Type B pancreatic cell (in vitro differentiated cells): ENCODE data around the gene CAMTA1. TPM values are rescaled to one million over a fixed set of nuclear protein-coding genes. Genes with fewer than 3 reads are reported as not detected.
A peak's percentile ranks its signal among the peaks of the same experiment; 100 is the strongest.

Experiments used
- DNase-seq: peaks from one replicate; pipeline ENCODE4 v3.0.0; 2021; ENCODE audit warnings: mixed read lengths; ENCODE audit not compliant: unreplicated experiment; ENCODE audit errors: extremely low spot score
- H3K27ac Mint-ChIP-seq: 2 replicates; pipeline ENCODE4 v1.8.0; 2021; ENCODE audit warnings: mild to moderate bottlenecking, mixed read lengths
- H3K27me3 Mint-ChIP-seq: 2 replicates; pipeline ENCODE4 v1.8.0; 2021; ENCODE audit warnings: mixed read lengths
- H3K36me3 Mint-ChIP-seq: 2 replicates; pipeline ENCODE4 v1.8.0; 2021; ENCODE audit warnings: mixed read lengths
- H3K4me1 Mint-ChIP-seq: one replicate; pipeline ENCODE4 v1.8.0; 2021; ENCODE audit warnings: mixed read lengths; ENCODE audit not compliant: unreplicated experiment
- H3K4me3 Mint-ChIP-seq: 2 replicates; pipeline ENCODE4 v1.8.0; 2021; ENCODE audit warnings: mild to moderate bottlenecking, mixed read lengths
- H3K9me3 Mint-ChIP-seq: 2 replicates; pipeline ENCODE4 v1.8.0; 2021; ENCODE audit warnings: mixed read lengths
- CTCF ChIP-seq: fragments of 200-600 bp; sonication (generic); conservative IDR thresholded peaks from 2 replicates; pipeline ENCODE4 v1.5.0; 2021; ENCODE audit warnings: antibody characterized with exemption, mild to moderate bottlenecking
- total RNA-seq: library from RNA; stranded (reverse); gene quantifications from 2 replicates; pipeline ENCODE4 v1.2.1, GENCODE V29; 2021; ENCODE audit warnings: low replicate concordance

CAMTA1 gene
- total RNA-seq, 1 donor from 2014 or later = 82.5 TPM

DNA sequence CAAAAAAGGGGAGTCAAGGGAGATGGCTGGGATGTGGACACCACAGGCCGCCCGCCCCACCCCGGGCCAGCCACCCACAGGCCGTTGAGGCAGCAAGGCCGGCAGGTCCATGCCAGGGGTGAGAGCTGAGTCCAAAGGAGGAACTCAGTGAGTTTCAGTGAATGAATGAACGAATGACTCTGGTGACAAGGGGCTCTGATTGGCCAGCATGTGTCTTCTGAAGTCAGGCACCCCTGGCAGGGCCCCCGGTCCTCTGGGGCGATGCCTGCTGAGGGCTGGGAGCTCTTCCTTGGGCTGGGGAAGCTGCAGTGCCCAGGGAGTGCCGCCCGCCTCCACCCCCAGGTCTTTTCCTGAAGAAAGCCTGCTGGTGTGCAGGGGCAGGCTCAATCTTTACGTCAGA, 749.8 kb downstream of the CAMTA1 start:
- Mint-ChIP-seq H3K27me3 (peaks cover 18% of the 10 kb centered on the region), H3K4me3 (no peak overlapping the region), H3K36me3 (no peaks in the 10 kb centered on the region), H3K9me3 (no peaks in the 10 kb centered on the region), H3K4me1 (peaks cover 50% of the 10 kb centered on the region), H3K27ac (peak overlapping the region; percentile 48)
- TF ChIP-seq CTCF = no peak
- no peak for DNase-seq

- Mint-ChIP-seq H3K27ac (peak overlapping the region; percentile 59), H3K4me3 (no peak overlapping the region)
- no peak for DNase-seq
These were observed 751.0 kb downstream of the CAMTA1 start for GRCh38 chr1:7535934-7536878.

GRCh38 chr1:7536891-7537591, 751.8 kb downstream of the CAMTA1 start:
- Mint-ChIP-seq H3K27ac (no peak overlapping the region), H3K9me3 (no peaks in the 10 kb centered on the region), H3K4me1 (peaks cover 65% of the 10 kb centered on the region), H3K4me3 (no peak overlapping the region), H3K36me3 (no peaks in the 10 kb centered on the region), H3K27me3 (peaks cover 15% of the 10 kb centered on the region)
- DNase-seq = no peak
- TF ChIP-seq CTCF = no peak

More at GRCh38 chr1:7535934-7536878, 751.0 kb downstream of the CAMTA1 start:
- no peak for TF ChIP-seq CTCF
- peaks cover 59% of the 10 kb centered on the region for H3K4me1 Mint-ChIP-seq
- peaks cover 15% of the 10 kb centered on the region for H3K27me3 Mint-ChIP-seq
- H3K36me3 Mint-ChIP-seq = no peaks in the 10 kb centered on the region
- no peaks in the 10 kb centered on the region for H3K9me3 Mint-ChIP-seq

DNA sequence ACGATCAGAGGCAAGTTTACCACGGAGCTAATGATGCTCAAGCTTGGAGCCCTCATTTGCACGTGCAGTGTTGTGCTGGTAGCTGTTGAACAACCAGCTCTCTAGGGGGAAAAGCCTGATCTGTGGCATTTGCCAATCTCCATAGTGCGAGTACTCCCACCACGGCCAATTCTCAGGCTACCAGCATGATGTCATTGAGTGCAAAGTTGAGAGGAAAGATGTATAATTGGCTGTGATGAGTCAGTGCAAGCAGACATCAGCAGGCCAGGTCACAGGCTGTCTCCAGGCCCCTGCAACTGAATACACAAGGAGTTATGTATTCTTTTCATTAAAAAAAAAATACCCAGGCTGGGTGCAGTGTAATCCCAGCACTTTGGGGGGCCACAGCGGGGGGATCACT, 752.8 kb downstream of the CAMTA1 start:
- H3K36me3 Mint-ChIP-seq = no peaks in the 10 kb centered on the region
- H3K27ac Mint-ChIP-seq = peak overlapping the region; percentile 27
- no peaks in the 10 kb centered on the region for H3K9me3 Mint-ChIP-seq
- no peak for DNase-seq
- H3K4me3 Mint-ChIP-seq = no peak overlapping the region
- no peak for TF ChIP-seq CTCF
- peaks cover 10% of the 10 kb centered on the region for H3K27me3 Mint-ChIP-seq
- H3K4me1 Mint-ChIP-seq = peaks cover 65% of the 10 kb centered on the region

DNA sequence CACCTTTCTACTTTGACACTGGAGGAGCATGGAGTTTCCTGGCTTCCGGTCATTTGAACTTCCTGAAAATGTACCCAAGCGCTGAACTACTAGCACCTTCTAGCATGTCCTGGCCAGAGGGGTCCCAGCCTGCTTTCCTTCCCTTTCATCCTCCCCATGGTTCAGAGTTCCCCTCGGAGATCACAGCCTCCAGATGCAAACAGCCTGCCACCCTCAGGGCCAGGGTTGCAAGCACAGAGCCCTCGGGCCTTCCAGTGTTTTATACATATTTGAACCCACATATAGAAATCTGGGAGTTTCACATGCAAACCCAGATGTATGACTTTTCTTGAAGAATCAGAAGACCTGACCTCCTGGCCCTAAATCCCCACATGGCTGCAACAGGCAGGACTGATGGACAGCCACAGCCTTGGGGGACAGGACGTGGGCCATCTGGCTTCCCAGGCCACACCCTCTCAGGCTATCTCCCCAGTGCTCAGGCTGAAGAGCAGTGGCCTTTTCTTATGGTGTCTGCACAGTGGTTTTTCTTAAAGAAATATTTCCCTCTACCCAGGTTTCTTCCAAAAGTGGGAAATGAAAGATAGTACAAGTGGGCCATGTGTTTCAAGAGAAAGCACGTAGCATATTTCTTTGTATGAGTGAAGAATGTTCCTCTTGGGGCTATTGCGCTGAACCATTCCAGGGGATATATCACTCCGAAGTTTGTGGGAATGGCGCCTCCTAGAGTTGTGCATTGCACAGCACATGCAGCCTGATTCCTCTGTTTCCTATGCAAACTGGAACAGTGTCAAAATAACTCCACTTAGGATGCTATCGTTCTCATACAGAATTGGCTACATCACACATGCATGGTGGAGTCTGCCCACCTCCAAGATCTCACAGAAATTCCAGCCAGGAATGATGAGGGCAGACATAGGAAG, 753.9 kb downstream of the CAMTA1 start:
- peak; percentile 64 for TF ChIP-seq CTCF
- H3K36me3 Mint-ChIP-seq = no peaks in the 10 kb centered on the region
- peaks cover 62% of the 10 kb centered on the region for H3K4me1 Mint-ChIP-seq
- no peak for DNase-seq
- H3K9me3 Mint-ChIP-seq = no peaks in the 10 kb centered on the region
- H3K27me3 Mint-ChIP-seq = peaks cover 8% of the 10 kb centered on the region
- no peak overlapping the region for H3K27ac Mint-ChIP-seq
- no peak overlapping the region for H3K4me3 Mint-ChIP-seq
